Stimulated activated CD8-positive, alpha-beta memory T cell treated with anti-CD3 and anti-CD28 coated beads, Interleukin-4, amount 100 ng/mL, for 48 hours (primary cell): ENCODE results near the gene NHLRC4.

ENCODE experiments used
- DNase-seq: peaks from one replicate; pipeline ENCODE4 v3.0.0-alpha.2; 2020

Gene NHLRC4

GRCh38 chr16:531494-532125, 35.2 kb upstream of the NHLRC4 start:
- DNase-seq: no peak

- no peak for DNase-seq
Measured at GRCh38 chr16:533391-534123, 33.2 kb upstream of the NHLRC4 start.

GRCh38 chr16:534135-534534, 32.7 kb upstream of the NHLRC4 start:
- no peak for DNase-seq

- no peak for DNase-seq
Measured at GRCh38 chr16:534856-535445, 31.9 kb upstream of the NHLRC4 start.

GRCh38 chr16:535446-536405, 31.1 kb upstream of the NHLRC4 start:
- peak; percentile 37 for DNase-seq

- DNase-seq: no peak
Measured at GRCh38 chr16:536746-537145, 30.1 kb upstream of the NHLRC4 start.

- DNase-seq: no peak
Measured at GRCh38 chr16:537415-538335, 29.1 kb upstream of the NHLRC4 start.

- DNase-seq: no peak
Measured at GRCh38 chr16:539901-540530, 26.8 kb upstream of the NHLRC4 start.

GRCh38 chr16:540645-541340, 26.0 kb upstream of the NHLRC4 start:
- DNase-seq: no peak

- DNase-seq: no peak
Measured at GRCh38 chr16:543301-544164, 23.3 kb upstream of the NHLRC4 start.

- no peak for DNase-seq
Measured at GRCh38 chr16:544517-544916, 22.3 kb upstream of the NHLRC4 start.

- peak; percentile 74 for DNase-seq
Measured at GRCh38 chr16:546909-547770, 19.7 kb upstream of the NHLRC4 start.

GRCh38 chr16:548586-548985, 18.2 kb upstream of the NHLRC4 start:
- DNase-seq: no peak

GRCh38 chr16:549544-550263, 17.1 kb upstream of the NHLRC4 start:
- no peak for DNase-seq

GRCh38 chr16:551210-551609, 15.6 kb upstream of the NHLRC4 start:
- DNase-seq: no peak

GRCh38 chr16:552171-552570, 14.6 kb upstream of the NHLRC4 start:
- DNase-seq: no peak

- DNase-seq: no peak
Measured at GRCh38 chr16:553601-554296, 13.1 kb upstream of the NHLRC4 start.

- DNase-seq: no peak
Measured at GRCh38 chr16:554297-554621, 12.5 kb upstream of the NHLRC4 start.
